ENCODE data around the gene CYFIP1. TPM values are rescaled to one million over a fixed set of nuclear protein-coding genes. Genes with fewer than 3 reads are reported as not detected.
A peak's percentile ranks its signal among the peaks of the same experiment; 100 is the strongest.

The CYFIP1 gene
- total and polyA plus RNA-seq, 10 donors, result 11.5 to 139 (median 84.9) TPM

- H3K27ac ChIP-seq, result no peak overlapping the region
- H3K4me1 ChIP-seq, result no peaks in the 10 kb centered on the region
- no peaks in the 10 kb centered on the region for H3K27me3 ChIP-seq (replicated peaks in 1 of 7)
- intact Hi-C loops (cut with DNase I; ENCODE audit: low total_unique reads), result no loop called here
- WGBS, 5 donors, result 92 to 96% (median 94%) methylated on average over 9 of the region's 9 CpGs
- peaks cover 0 to 100% (median 65%) of the 10 kb centered on the region in 6 donors for H3K36me3 ChIP-seq
- peaks cover 0 to 13% (median 5%) of the 10 kb centered on the region in 8 donors for H3K9me3 ChIP-seq
- TF ChIP-seq POLR2AphosphoS5 (IDR thresholded peaks at IDR 0.05) (no peak), CTCF (IDR thresholded peaks at IDR 0.05 in 8 of 11, conservative IDR thresholded peaks at IDR 0.05 in 3 of 11) (no peak), POLR2A (IDR thresholded peaks at IDR 0.05) (no peak)
- DNase-seq, result peak; percentile 32
- no peak overlapping the region for H3K4me3 ChIP-seq
Observed at GRCh38 chr15:22873841-22874240, 106.3 kb downstream of the CYFIP1 start.

- intact Hi-C loops (cut with DNase I; ENCODE audit: low total_unique reads), result no loop called here
- H3K9me3 ChIP-seq, result peaks cover 0 to 13% (median 5%) of the 10 kb centered on the region in 8 donors
Observed at GRCh38 chr15:22872936-22873701, 107.0 kb downstream of the CYFIP1 start.

GRCh38 chr15:22871481-22872086 is 108.6 kb downstream of the CYFIP1 start:
- no peak for TF ChIP-seq POLR2A (IDR thresholded peaks at IDR 0.05)
- peak in 2 of 3 donors; percentile 14 to 18 for TF ChIP-seq POLR2AphosphoS5 (IDR thresholded peaks at IDR 0.05)
- H3K27ac ChIP-seq, result peak overlapping the region in 1 of 8 donors; percentile 3
- WGBS, 5 donors, result 90 to 98% (median 95%) methylated on average over 6 of the region's 6 CpGs
- no peaks in the 10 kb centered on the region for H3K27me3 ChIP-seq (replicated peaks in 1 of 7)
- peaks cover 0 to 1% (median 0%) of the 10 kb centered on the region in 8 donors for H3K9me3 ChIP-seq
- intact Hi-C loops (cut with DNase I; ENCODE audit: low total_unique reads), result no loop called here
- no peaks in the 10 kb centered on the region for H3K4me1 ChIP-seq
- H3K4me3 ChIP-seq, result no peak overlapping the region
- H3K36me3 ChIP-seq, result peaks cover 0 to 100% (median 77%) of the 10 kb centered on the region in 6 donors
- peak; percentile 61 for DNase-seq

More at GRCh38 chr15:22872936-22873701, 107.0 kb downstream of the CYFIP1 start:
- 81 to 87% (median 82%) methylated on average over 17 of the region's 17 CpGs for WGBS, 5 donors
- Histone ChIP-seq H3K27me3 (replicated peaks in 1 of 7) (no peaks in the 10 kb centered on the region), H3K4me3 (no peak overlapping the region), H3K4me1 (no peaks in the 10 kb centered on the region), H3K27ac (no peak overlapping the region), H3K36me3 (peaks cover 0 to 100% (median 69%) of the 10 kb centered on the region in 6 donors)
- DNase-seq, result peak; percentile 52
- no peak for TF ChIP-seq POLR2A (IDR thresholded peaks at IDR 0.05)
- TF ChIP-seq POLR2AphosphoS5 (IDR thresholded peaks at IDR 0.05), result peak in 1 of 3 donors; percentile 10

GRCh38 chr15:22870865-22871264 is 109.3 kb downstream of the CYFIP1 start:
- H3K27ac ChIP-seq, result no peak overlapping the region
- peak; percentile 56 for DNase-seq
- no peak overlapping the region for H3K4me3 ChIP-seq
- TF ChIP-seq POLR2A (IDR thresholded peaks at IDR 0.05), result no peak
- no peak for TF ChIP-seq CTCF (IDR thresholded peaks at IDR 0.05 in 8 of 11, conservative IDR thresholded peaks at IDR 0.05 in 3 of 11)
- peak in 1 of 3 donors; percentile 50 for TF ChIP-seq POLR2AphosphoS5 (IDR thresholded peaks at IDR 0.05)
- intact Hi-C loops (cut with DNase I; ENCODE audit: low total_unique reads), result no loop called here
- H3K27me3 ChIP-seq (replicated peaks in 1 of 7), result no peaks in the 10 kb centered on the region
- peaks cover 5 to 100% (median 81%) of the 10 kb centered on the region in 6 donors for H3K36me3 ChIP-seq
- 94 to 99% (median 95%) methylated on average over 11 of the region's 11 CpGs for WGBS, 5 donors
- no peaks in the 10 kb centered on the region for H3K9me3 ChIP-seq
- no peaks in the 10 kb centered on the region for H3K4me1 ChIP-seq

GRCh38 chr15:22869856-22870255 is 110.3 kb downstream of the CYFIP1 start:
- no peak overlapping the region for H3K4me3 ChIP-seq
- TF ChIP-seq POLR2A (IDR thresholded peaks at IDR 0.05) (no peak), POLR2AphosphoS5 (IDR thresholded peaks at IDR 0.05) (peak; percentile 23 to 74 (median 50)), CTCF (IDR thresholded peaks at IDR 0.05 in 8 of 11, conservative IDR thresholded peaks at IDR 0.05 in 3 of 11) (no peak)
- intact Hi-C loops (cut with DNase I; ENCODE audit: low total_unique reads), result no loop called here
- no peaks in the 10 kb centered on the region for H3K4me1 ChIP-seq
- H3K27ac ChIP-seq, result no peak overlapping the region
- H3K36me3 ChIP-seq, result peaks cover 7 to 100% (median 85%) of the 10 kb centered on the region in 6 donors
- 96 to 98% (median 97%) methylated on average over 12 of the region's 12 CpGs for WGBS, 5 donors
- H3K9me3 ChIP-seq, result no peaks in the 10 kb centered on the region
- no peaks in the 10 kb centered on the region for H3K27me3 ChIP-seq (replicated peaks in 1 of 7)
- DNase-seq, result no peak

All from spleen (tissue), 11 donors.